ENCODE results near the gene TXNL4A. TPM values are rescaled to one million over a fixed set of nuclear protein-coding genes. Genes with fewer than 3 reads are reported as not detected.

TXNL4A gene
- total RNA-seq, 4 donors from 2014 or later, result 4.1 to 36.8 (median 31.0) TPM

GRCh38 chr18:79924814-79925731 is 63.3 kb downstream of the TXNL4A start:
- Histone ChIP-seq H3K27me3 (no peaks in the 10 kb centered on the region), H3K27ac (no peak overlapping the region), H3K36me3 (peaks cover 0 to 21% (median 10%) of the 10 kb centered on the region in 4 donors), H3K9me3 (peaks cover 12 to 14% of the 10 kb centered on the region in 2 donors), H3K4me3 (no peak overlapping the region), H3K4me1 (no peaks in the 10 kb centered on the region)
- TF ChIP-seq CTCF (IDR thresholded peaks at IDR 0.05) (no peak), POLR2A (IDR thresholded peaks at IDR 0.05) (no peak), EP300 (IDR thresholded peaks at IDR 0.05; ENCODE audit: low read depth) (no peak), POLR2AphosphoS5 (IDR thresholded peaks at IDR 0.05) (no peak)
- intact Hi-C loops (cut with DNase I; ENCODE audit: low total_unique reads), result no loop called here
- peak; percentile 6 for DNase-seq
- WGBS, 2 donors (ENCODE audit: low coverage in 1 of 2), result 85 to 91% methylated on average over 8 to 25 of the region's 25 CpGs
- in situ Hi-C loops (cut with MboI; ENCODE audit: low pct_ligation_motif_present in 1 of 4, low pct_unique_long_range_greater_than_20kb in 1 of 4, low sequenced_read_pairs in 3 of 4), result no loop called here

GRCh38 chr18:79923896-79924585 is 64.3 kb downstream of the TXNL4A start:
- no peaks in the 10 kb centered on the region for H3K27me3 ChIP-seq
- WGBS, 2 donors (ENCODE audit: low coverage in 1 of 2), result 94% methylated on average over 12 to 26 of the region's 26 CpGs
- in situ Hi-C loops (cut with MboI; ENCODE audit: low pct_ligation_motif_present in 1 of 4, low pct_unique_long_range_greater_than_20kb in 1 of 4, low sequenced_read_pairs in 3 of 4), result no loop called here
- peaks cover 2 to 4% of the 10 kb centered on the region in 2 donors for H3K9me3 ChIP-seq
- no peak overlapping the region for H3K27ac ChIP-seq
- TF ChIP-seq CTCF (IDR thresholded peaks at IDR 0.05) (no peak), POLR2A (IDR thresholded peaks at IDR 0.05) (no peak), POLR2AphosphoS5 (IDR thresholded peaks at IDR 0.05) (no peak), EP300 (IDR thresholded peaks at IDR 0.05; ENCODE audit: low read depth) (no peak)
- no peaks in the 10 kb centered on the region for H3K4me1 ChIP-seq
- no peak for DNase-seq
- peaks cover 0 to 13% (median 6%) of the 10 kb centered on the region in 4 donors for H3K36me3 ChIP-seq
- intact Hi-C loops (cut with DNase I; ENCODE audit: low total_unique reads), result no loop called here
- H3K4me3 ChIP-seq, result no peak overlapping the region

GRCh38 chr18:79922971-79923411 is 65.4 kb downstream of the TXNL4A start:
- in situ Hi-C loops (cut with MboI; ENCODE audit: low pct_ligation_motif_present in 1 of 4, low pct_unique_long_range_greater_than_20kb in 1 of 4, low sequenced_read_pairs in 3 of 4), result no loop called here
- Histone ChIP-seq H3K9me3 (no peaks in the 10 kb centered on the region), H3K4me3 (no peak overlapping the region), H3K36me3 (peaks cover 0 to 16% (median 5%) of the 10 kb centered on the region in 4 donors), H3K4me1 (no peaks in the 10 kb centered on the region), H3K27ac (no peak overlapping the region), H3K27me3 (no peaks in the 10 kb centered on the region)
- no peak for TF ChIP-seq POLR2AphosphoS5 (IDR thresholded peaks at IDR 0.05)
- TF ChIP-seq CTCF (IDR thresholded peaks at IDR 0.05), result no peak
- TF ChIP-seq EP300 (IDR thresholded peaks at IDR 0.05; ENCODE audit: low read depth), result no peak
- no peak for TF ChIP-seq POLR2A (IDR thresholded peaks at IDR 0.05)
- 86 to 94% methylated on average over 8 to 17 of the region's 17 CpGs for WGBS, 2 donors (ENCODE audit: low coverage in 1 of 2)
- intact Hi-C loops (cut with DNase I; ENCODE audit: low total_unique reads), result no loop called here
- DNase-seq, result peak; percentile 5
